Upper lobe of left lung (tissue), 4 donors: ENCODE measurements around the gene RHBDD2.

ENCODE experiments used
- CTCF ChIP-seq, 6 experiments: fragments of 450-650 bp in 4 of 6; fragments of 200-600 bp in 2 of 6; sonication (generic) in 2 of 6; IDR thresholded peaks; one replicate each; pipeline ENCODE4 v1.5.1; 2016 to 2019; ENCODE audit warnings: antibody characterized with exemption in 6 of 6
- POLR2AphosphoS5 ChIP-seq, 2 donors: sonication (generic); formaldehyde crosslinking; IDR thresholded peaks; one replicate each; pipeline ENCODE4 v1.5.1; 2017; ENCODE audit warnings: antibody characterized with exemption in 2 of 2

DNA sequence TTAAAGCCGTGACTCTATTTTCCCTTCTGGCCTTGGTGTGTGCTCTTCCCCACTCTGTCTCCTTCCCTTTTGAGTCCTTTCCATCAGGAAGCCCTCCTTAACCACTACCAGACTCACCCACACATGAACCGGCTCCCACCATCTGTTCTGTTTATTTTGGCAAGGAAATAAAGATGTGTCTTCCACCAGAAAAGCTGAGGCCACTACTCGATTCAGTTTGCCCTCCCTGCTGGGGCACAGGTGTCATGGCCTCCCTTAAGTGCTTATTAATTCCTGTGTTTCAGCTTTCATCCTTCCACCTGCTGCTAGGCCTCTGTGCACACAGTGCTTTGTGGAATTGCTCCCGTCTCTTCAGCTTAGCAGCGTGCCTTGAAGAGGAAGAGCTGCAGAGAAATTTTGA lies 52.8 kb downstream of the RHBDD2 start:
- no peak for TF ChIP-seq CTCF (IDR thresholded peaks at IDR 0.05)
- TF ChIP-seq POLR2AphosphoS5 (IDR thresholded peaks at IDR 0.05): no peak
